Lower leg skin (tissue), 4 donors: ENCODE measurements around the gene DLGAP1. TPM values are rescaled to one million over a fixed set of nuclear protein-coding genes. Genes with fewer than 3 reads are reported as not detected.

ENCODE experiments used
- DNase-seq, 2 donors: peaks; one replicate each; pipeline ENCODE4 v3.0.0-alpha.2; 2019; ENCODE audit warnings: low spot score in 2 of 2
- H3K4me3 ChIP-seq: fragments of 200-600 bp; sonication (generic); 2 replicates; pipeline ENCODE4 v1.5.1; 2017; ENCODE audit warnings: mild to moderate bottlenecking, low read depth; ENCODE audit not compliant: poor library complexity, severe bottlenecking
- CTCF ChIP-seq, 3 donors: fragments of 450-650 bp; IDR thresholded peaks; one replicate each; pipeline ENCODE4 v1.5.1; 2016; ENCODE audit warnings: antibody characterized with exemption in 3 of 3, mild to moderate bottlenecking in 3 of 3, moderate library complexity in 2 of 3
- POLR2A ChIP-seq, 2 donors: fragments of 450-650 bp; IDR thresholded peaks; one replicate each; pipeline ENCODE4 v1.6.1; 2016 to 2017; ENCODE audit warnings: antibody characterized with exemption in 2 of 2, mild to moderate bottlenecking in 1 of 2, moderate library complexity in 1 of 2
- WGBS, 2 donors: methylation state at CpG; one replicate each; pipeline ENCODE4 v1.1.5; 2018; 5-methylcytosine and 5-hydroxymethylcytosine counted together
- intact Hi-C: fragments of 100-400 bp; cut with DNase I; formaldehyde crosslinking; loops from one replicate; pipeline ENCODE4 v1.15.0; 2023; ENCODE audit warnings: low total_unique reads
- total RNA-seq, 4 donors: library from RNA; depleted of rRNA; stranded (reverse); fragments of >200 nt; gene quantifications; one replicate each; pipeline ENCODE4 v1.1.0, GENCODE V29; 2016

The DLGAP1 gene
- total RNA-seq, 4 donors from 2014 or later = 0.34 to 1.3 (median 0.82) TPM

GRCh38 chr18:3713708-3714107 lies 741.4 kb downstream of the DLGAP1 start:
- DNase-seq = no peak
- WGBS, 2 donors = 93% methylated on average over 8 of the region's 8 CpGs
- no peak for TF ChIP-seq POLR2A (IDR thresholded peaks at IDR 0.05)
- intact Hi-C loops = no loop called here
- H3K4me3 ChIP-seq = no peak overlapping the region

DNA sequence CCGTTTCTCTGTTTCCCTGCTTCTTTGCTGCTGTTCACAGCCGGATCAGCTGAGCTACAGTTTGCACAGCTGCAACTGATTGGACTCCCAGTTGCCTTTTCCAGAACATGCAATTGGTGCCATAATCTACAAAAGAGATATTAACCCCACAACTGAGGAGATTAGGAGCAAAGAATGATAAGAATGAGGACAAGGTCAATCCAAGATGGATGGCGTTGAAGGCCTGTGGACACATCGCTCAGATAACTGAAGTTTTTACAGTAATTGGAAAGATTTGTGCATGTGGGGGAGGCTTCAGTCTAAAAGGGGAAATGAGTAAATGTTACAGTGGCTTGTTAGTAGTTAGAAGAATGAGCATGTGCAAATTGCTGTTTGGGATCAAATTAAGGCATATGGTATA lies 741.9 kb downstream of the DLGAP1 start:
- intact Hi-C loops = no loop called here
- H3K4me3 ChIP-seq = no peak overlapping the region
- WGBS, 2 donors = 66 to 75% methylated on average over 4 of the region's 4 CpGs
- TF ChIP-seq CTCF (IDR thresholded peaks at IDR 0.05) (no peak), POLR2A (IDR thresholded peaks at IDR 0.05) (no peak)
- no peak for DNase-seq

DNA sequence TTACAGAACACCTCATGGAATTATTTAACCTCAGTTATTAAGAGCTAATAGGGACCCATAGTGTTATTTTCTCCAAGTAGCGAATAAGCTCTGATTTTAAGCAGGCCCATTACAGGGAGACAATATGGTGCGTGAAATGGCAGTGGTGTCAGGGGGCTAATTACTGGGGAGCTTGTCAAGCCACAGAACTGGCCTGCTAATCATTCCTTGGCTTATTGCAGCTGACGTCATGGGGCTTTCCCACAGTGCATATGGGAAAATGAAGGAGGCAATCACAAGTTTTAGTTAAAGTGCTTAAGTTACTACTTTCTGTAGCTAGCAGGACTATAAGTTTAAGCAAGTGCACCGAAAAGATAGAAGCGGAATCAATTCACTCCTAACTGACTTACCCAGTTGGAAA lies 742.6 kb downstream of the DLGAP1 start:
- no peak for DNase-seq
- TF ChIP-seq POLR2A (IDR thresholded peaks at IDR 0.05) (no peak), CTCF (IDR thresholded peaks at IDR 0.05) (no peak)
- no peak overlapping the region for H3K4me3 ChIP-seq
- intact Hi-C loops = no loop called here
- 84 to 91% methylated on average over 5 of the region's 5 CpGs for WGBS, 2 donors

DNA sequence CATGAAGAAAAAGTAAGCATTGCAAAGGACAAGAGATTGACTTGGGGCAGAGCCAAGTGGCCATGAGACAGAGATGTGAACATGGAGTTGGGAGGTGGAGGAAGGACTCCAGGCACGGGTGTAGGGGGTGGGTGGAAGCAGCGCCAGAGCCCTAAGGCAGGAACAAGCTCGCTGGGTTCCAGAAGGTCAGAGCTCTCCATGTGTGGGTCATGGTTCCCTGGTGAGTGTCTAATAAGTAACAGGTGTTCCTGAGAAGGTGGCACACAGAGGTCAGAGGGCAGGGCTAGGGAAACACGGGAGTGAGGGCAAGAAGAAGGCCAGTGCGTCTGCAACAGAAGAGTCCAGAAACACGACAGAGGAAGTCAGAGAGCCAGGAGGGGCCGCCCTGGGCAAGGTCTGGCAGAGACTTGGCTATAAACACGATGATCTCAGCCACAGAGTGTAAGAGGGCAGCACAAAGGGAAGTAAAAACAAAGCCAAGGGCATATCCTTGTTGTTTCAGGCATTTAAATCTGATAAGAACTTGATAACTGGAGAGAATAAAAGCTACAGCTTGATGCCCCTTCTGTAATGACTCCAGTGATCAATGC lies 744.3 kb downstream of the DLGAP1 start:
- no peak overlapping the region for H3K4me3 ChIP-seq
- DNase-seq = peak; percentile 24 to 89
- 25 to 34% methylated on average over 8 of the region's 8 CpGs for WGBS, 2 donors
- intact Hi-C loops = no loop called here
- TF ChIP-seq CTCF (IDR thresholded peaks at IDR 0.05) = no peak
- TF ChIP-seq POLR2A (IDR thresholded peaks at IDR 0.05) = no peak

GRCh38 chr18:3709205-3709604 lies 745.9 kb downstream of the DLGAP1 start:
- TF ChIP-seq CTCF (IDR thresholded peaks at IDR 0.05) (no peak), POLR2A (IDR thresholded peaks at IDR 0.05) (no peak)
- no peak overlapping the region for H3K4me3 ChIP-seq
- intact Hi-C loops = no loop called here
- DNase-seq = no peak
- WGBS, 2 donors = 56 to 57% methylated on average over 4 of the region's 4 CpGs

- no peak for TF ChIP-seq CTCF (IDR thresholded peaks at IDR 0.05)
- TF ChIP-seq POLR2A (IDR thresholded peaks at IDR 0.05) = no peak
- intact Hi-C loops = no loop called here
- 88 to 89% methylated on average over 9 of the region's 9 CpGs for WGBS, 2 donors
- no peak overlapping the region for H3K4me3 ChIP-seq
- DNase-seq = no peak
These were observed 748.6 kb downstream of the DLGAP1 start for GRCh38 chr18:3706279-3707097.
